ENCODE results near the gene ZDHHC12. TPM values are rescaled to one million over a fixed set of nuclear protein-coding genes. Genes with fewer than 3 reads are reported as not detected.

The ZDHHC12 gene
- total and polyA plus RNA-seq, 2 of the 13 experiments (the other 11 are each of a cell fraction or from before 2014, with no cell fraction given): 25.4 to 28.0 TPM

DNA sequence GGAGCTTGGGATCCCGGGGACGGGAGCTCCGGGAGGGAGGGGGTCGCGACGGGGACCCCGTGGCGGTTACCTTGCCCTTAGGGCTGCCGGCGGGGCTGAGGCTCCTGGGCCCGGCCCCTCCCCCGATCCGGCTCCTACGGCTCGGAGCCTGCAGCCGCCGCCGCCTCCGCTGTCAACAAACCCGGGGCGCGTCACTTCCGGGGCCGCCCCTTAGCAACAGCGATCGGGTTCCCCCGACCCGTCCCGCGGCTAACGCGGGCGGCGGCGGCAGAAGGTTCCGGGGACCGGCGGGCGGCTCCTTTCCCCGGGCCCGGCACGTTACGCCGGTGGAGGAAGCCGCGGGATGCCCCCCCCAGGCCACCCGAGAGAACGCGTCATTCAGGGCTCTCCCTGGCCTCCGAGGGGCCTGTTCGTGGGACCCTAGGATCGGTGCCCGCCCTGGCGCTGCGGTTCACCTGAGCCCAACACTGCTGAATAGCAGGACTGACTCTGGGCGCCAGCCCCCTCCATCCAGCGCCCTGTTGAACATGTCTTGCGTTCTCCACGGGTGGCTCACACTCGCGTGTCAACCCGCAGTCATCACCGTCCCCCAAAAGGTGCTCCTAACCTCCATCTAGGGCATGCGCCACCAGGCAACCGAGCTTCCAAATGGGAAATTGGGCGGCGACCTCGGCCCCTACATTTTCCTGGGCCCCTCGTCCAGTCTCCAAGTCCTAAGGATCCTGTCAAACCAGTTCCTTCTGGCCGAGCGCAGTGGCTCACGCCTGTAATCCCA is 48.0 kb upstream of the ZDHHC12 start, which contains the start of gene ZER1 (continued):
- peak; percentile 89 for TF ChIP-seq ZNF280D (CRISPR knock-in tag; IDR thresholded peaks at IDR 0.05)
- TF ChIP-seq SOX5 (CRISPR knock-in tag; IDR thresholded peaks at IDR 0.05; ENCODE audit: borderline replicate concordance): peak; percentile 44; the same call in 1 of the 2 replicates
- no peak for TF ChIP-seq FOXA1 (IDR thresholded peaks at IDR 0.05)
- peak; percentile 86 for TF ChIP-seq FOXA1 (CRISPR knock-in tag; IDR thresholded peaks at IDR 0.05)
- TF ChIP-seq ZMYM4 (CRISPR knock-in tag; IDR thresholded peaks at IDR 0.05): peak; percentile 90
- no peak for TF ChIP-seq NR2F2 (IDR thresholded peaks at IDR 0.05; ENCODE audit: borderline replicate concordance, low read depth)
- peak; percentile 89 for TF ChIP-seq NR2C2 (CRISPR knock-in tag; IDR thresholded peaks at IDR 0.05; ENCODE audit: borderline replicate concordance)
- peak; percentile 83; the same call in 1 of the 2 replicates for TF ChIP-seq ZNF563 (CRISPR knock-in tag; IDR thresholded peaks at IDR 0.05)
- TF ChIP-seq CREBL2 (CRISPR knock-in tag; IDR thresholded peaks at IDR 0.05; ENCODE audit: borderline replicate concordance): peak; percentile 78; the same call in 1 of the 2 replicates
- peak; percentile 31; the same call in 1 of the 2 replicates for TF ChIP-seq RERE (CRISPR knock-in tag; IDR thresholded peaks at IDR 0.05; ENCODE audit: low read depth)
- peak; percentile 32; the same call in 1 of the 2 replicates for TF ChIP-seq RFXANK (CRISPR knock-in tag; IDR thresholded peaks at IDR 0.05)
- peak; percentile 79 for TF ChIP-seq ZBED4 (CRISPR knock-in tag; IDR thresholded peaks at IDR 0.05; ENCODE audit: borderline replicate concordance)
- TF ChIP-seq PLRG1 (conservative IDR thresholded peaks at IDR 0.05): no peak
- TF ChIP-seq IRX3 (CRISPR knock-in tag; IDR thresholded peaks at IDR 0.05; ENCODE audit: borderline replicate concordance, low read depth): 0 out of 2 replicates have a peak, but pooled peaks have one; percentile 42

Data from HepG2 (cell line).